Myocyte (in vitro differentiated cells): ENCODE results near the gene SLC8A1. TPM values are rescaled to one million over a fixed set of nuclear protein-coding genes. Genes with fewer than 3 reads are reported as not detected.

Experiments used
- DNase-seq: peaks from one replicate; pipeline ENCODE4 v3.0.0-alpha.2; 2012; ENCODE audit warnings: low read depth
- total RNA-seq: library from RNA; depleted of rRNA; stranded (reverse); fragments of >200 nt; gene quantifications from 2 replicates; pipeline ENCODE4 v1.2.3, GENCODE V29; 2014

The SLC8A1 gene
- total RNA-seq, 1 donor from 2014 or later = 5.2 TPM

GRCh38 chr2:40202798-40203400 lies 249.0 kb downstream of the SLC8A1 start:
- peak; percentile 38 for DNase-seq

GRCh38 chr2:40201425-40201824 lies 250.5 kb downstream of the SLC8A1 start:
- DNase-seq = no peak

DNA sequence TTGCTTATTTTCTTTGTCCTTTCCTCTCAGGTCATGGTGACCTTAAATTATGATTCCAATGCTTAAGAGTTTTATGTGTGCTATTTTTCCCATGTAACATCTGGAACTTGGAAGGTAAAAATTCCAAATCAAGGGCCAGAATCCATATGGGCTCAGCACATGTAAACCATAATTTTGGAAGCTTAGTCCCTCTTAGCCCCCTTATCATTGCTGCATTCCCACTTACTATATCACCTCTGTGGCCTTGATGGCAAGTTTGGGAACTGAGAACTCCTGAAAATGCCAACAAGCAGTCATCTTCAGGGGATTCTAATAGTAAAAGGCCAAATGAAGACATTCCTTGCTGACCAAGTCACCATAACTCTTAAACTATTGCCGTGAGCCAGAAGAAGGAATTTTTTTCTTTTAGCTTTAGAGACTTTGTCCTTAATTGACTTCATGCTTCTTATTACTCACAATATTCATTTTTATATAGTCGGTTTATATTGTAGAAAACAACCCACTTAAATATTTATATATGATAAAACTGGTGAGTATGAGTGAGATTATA lies 251.4 kb downstream of the SLC8A1 start:
- DNase-seq = no peak

- DNase-seq = peak; percentile 51
Observed at GRCh38 chr2:40199771-40200170, 252.1 kb downstream of the SLC8A1 start.

DNA sequence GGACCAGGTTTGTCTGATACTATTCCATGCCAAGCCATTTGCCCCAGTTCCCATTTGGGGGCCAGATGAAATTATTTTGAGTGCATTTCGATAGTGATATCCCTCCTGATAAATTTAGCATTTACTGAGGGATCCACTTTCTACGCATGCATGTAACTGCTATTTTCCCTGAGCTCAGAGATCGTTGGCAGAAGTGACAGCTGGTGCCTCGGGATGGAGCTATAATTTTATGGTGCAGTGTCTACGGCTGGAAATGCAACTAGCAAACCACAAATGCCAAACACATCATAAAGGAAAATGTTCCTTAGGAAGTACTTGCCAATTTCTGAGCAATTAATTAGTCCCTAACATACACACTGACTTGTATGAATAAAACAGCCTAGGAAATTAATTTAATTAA lies 254.8 kb downstream of the SLC8A1 start:
- DNase-seq = peak; percentile 53

DNA sequence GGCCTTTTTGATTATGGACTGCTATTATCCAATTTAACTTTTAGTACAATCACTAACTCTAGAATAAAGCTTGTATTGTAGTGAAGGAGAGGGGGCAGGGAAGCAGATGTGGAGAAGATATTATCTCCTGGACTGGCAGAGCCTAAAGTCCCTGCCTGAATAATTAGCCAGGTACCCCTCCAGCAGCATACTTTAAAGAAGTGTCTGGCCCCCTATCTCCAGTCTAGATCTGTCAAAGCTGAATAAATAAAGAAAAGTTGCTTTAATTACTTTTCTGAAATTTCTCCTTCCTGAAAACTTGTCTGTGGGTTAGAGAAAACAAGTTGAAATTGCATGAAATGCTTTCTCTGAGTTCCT lies 258.2 kb downstream of the SLC8A1 start:
- no peak for DNase-seq

DNA sequence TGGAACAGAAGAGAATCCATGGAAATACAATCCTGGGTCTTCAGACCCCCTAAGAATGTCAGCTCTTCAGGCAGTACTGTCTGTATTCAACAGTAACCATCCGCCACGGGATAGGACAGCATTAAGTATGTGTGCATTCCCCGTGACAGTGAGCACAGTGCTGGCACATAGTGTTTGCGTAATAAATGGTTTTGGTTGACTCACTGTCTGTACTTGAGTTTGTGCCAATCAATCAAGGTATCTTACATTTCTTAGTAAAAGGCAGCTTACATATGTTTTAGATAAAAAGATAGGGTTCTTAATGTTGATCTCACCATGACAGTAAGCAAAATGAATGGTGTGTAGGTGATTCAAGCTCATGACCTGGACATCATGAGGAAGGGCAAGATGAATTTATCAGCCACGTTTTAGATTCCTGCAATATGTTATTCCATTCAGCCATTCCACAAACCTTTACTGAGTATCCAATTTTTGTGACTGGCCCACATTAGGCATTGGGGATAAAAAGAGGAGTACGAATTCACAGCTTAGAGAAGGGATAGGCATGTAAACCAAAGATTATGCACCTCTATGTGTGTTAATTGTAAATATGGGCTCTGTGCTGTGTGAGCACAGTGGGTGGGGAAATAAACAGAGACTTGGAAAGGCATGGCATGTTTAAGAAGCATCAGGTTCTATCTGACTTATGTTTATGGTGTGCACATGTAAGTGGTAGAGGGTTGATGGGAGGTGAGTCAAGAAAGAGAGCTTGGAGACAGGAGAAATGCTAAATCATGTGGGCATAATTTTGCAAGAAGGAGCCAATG lies 258.8 kb downstream of the SLC8A1 start:
- DNase-seq = no peak

DNA sequence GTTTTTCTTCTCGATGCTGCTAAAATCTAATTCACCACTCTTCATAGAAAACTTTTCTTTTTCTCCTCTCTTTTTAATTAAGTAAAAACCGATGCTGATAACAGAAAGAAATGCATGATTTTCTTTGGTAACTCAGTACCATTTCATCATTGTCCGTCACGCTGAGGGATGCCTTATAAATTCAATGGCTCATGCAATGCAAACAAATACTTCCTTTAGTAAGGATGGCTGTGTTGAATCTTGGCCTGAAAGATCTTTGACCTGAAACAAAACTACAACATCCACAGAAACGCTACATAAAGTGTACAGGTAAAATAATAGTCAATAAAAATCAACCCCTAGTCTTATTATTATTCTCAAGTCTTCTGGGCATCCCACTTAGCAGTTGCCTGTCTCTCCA lies 261.4 kb downstream of the SLC8A1 start:
- no peak for DNase-seq

- no peak for DNase-seq
Observed at GRCh38 chr2:40189881-40190280, 262.0 kb downstream of the SLC8A1 start.

DNA sequence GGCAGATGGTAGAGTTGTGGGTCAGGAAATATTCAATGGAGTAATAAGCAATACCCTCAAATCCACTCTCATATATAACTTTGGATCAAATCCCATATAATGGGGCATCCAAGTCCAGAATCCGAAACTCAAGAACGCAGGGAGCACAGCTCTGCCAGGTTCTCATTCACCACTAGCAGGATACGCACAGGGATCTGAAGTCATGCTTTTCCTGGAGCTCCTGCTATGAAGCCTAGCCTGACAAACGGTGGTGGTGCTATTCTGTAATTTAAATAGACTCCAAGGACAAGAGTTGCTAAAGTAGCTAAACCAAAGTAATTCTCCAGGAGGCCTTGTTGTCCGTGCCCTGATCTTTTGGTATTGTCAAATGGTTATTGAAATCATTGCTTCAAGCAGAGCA lies 264.8 kb downstream of the SLC8A1 start:
- DNase-seq = no peak

- DNase-seq = peak; percentile 59
Observed at GRCh38 chr2:40184551-40184950, 267.3 kb downstream of the SLC8A1 start.

DNA sequence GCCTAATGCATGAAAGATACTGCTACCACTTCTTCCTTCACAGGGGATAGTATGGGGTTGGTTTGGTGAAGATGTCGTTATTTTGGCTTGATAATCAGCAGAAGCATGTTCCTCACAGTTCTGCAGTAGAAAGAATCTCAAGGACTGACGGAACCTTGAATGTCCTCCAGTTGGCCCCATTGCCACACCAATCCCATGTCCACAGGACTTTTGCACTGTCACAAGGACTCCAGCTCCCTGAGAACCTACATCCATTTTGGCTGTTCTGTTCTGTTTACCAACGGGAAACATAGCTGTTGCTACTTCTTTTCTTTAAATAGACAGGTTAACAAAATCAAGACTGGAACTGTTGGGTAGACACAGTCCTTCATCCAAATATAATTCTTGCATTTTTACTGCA lies 270.0 kb downstream of the SLC8A1 start:
- DNase-seq = no peak

DNA sequence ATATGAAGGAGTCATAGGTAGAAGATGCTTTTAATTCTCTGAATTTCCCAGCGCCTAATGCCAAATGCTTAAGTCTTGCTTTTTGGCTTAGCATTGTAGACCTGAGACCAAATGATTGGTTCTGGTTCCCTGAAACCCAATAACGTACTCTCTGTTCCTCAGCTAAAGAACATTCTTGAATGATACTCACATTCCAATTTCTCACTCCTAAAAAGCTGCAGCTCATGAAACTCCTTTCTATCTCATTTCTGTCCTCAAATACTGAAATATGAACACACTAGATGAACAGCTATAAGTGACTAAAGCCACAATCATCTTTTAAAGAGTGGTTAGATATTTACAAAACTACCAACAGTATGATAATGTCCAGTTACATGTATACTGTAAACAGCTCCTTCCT lies 272.1 kb downstream of the SLC8A1 start:
- no peak for DNase-seq

- DNase-seq = peak; percentile 89
Observed at GRCh38 chr2:40178971-40179370, 272.9 kb downstream of the SLC8A1 start.

GRCh38 chr2:40178171-40178778 lies 273.6 kb downstream of the SLC8A1 start:
- no peak for DNase-seq

GRCh38 chr2:40177366-40177765 lies 274.5 kb downstream of the SLC8A1 start:
- no peak for DNase-seq

DNA sequence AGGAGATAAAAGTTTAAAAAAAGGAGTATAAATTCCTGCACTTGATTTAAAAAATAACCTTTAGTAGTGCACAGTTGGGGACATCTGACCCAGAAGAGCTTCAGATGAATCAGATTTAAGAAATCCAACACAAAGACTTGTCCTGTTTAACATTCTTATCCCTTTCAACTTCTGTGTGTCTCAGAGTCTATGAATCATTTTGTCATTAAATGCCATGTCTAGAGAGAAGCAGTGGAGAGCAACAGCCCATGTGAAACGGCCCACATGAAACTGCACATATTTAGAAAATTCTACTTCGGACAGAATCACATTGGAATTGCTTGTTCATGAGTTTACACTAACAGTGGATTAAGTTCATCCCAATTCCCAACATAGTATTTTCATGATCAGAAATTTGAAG lies 278.6 kb downstream of the SLC8A1 start:
- no peak for DNase-seq

GRCh38 chr2:40169856-40170255 lies 282.0 kb downstream of the SLC8A1 start:
- no peak for DNase-seq

- DNase-seq = no peak
Observed at GRCh38 chr2:40169430-40169829, 282.5 kb downstream of the SLC8A1 start.

DNA sequence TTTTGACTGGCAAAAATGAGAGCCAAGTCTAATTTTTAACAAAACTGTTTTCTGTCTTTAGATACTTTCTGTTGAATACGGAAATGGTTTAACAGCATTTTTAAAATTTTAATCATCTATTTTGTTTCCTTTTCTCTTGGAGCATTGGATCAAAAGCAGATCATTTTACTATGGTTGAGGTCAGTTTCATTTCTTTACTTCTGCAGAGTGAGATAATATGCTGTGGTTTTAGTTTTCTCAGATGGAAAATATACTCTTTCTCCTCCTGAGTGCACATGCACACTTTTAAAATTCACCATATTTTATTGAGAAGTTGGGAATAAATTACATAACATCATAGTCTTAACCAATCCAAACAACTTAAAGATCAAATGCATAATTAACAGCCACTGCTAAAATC lies 283.3 kb downstream of the SLC8A1 start:
- DNase-seq = no peak

DNA sequence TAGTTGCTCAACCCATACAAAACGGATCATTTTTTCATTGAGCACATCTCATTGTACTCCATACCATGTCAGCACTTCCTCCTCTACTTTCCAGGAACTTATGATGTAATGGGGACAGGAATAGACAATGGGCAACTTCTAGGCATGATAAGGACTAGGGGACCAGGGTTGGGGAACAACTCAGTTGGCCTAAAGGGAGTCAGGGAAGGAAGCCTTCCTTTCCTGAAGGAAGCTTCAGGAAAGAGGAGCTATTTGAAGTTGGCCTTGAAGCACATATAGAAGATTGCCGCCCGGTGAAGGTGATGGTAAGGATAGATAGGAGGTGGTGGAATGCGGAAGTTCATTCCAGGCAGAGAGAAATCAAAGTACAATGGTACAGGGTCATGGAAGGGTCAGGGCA lies 283.9 kb downstream of the SLC8A1 start:
- peak; percentile 35 for DNase-seq

DNA sequence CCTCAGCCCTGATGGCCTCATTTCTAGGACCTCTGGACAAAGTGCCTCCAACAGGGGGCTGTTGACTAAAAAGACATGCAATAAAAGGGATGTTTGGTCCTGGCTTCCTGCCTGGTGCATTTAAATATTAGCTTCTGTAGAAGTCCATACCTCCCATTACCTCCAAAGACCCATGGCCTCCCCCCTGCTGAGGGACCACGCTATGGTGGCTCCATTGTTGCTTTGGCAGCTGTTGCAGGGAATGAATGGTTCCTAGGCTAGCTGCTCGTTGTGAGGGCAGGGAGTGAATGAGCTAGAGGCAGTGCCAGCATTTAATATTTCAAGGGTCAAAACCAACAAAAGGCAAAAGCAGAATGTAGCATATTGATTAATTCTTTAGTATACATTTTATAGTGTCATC lies 285.9 kb downstream of the SLC8A1 start:
- DNase-seq = no peak

DNA sequence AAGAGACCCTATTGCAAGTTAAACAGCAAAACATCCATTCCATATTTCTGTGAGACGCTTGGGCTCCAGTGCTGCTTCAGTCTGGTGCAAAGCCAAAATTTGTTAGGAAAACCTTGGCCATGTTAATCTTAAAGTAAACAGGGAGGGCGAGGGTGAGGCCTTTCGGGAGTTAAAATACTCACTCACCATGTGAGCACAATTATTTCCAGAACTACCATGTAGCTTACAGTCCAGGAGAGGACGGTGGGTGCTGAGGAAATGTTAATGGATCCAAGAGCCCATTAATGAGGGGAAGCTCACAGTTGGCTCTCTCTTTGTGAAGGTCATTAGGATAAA lies 286.4 kb downstream of the SLC8A1 start:
- DNase-seq = no peak
